GM23338 (cell line): Measurements from ENCODE around the gene TMEM94. TPM values are rescaled to one million over a fixed set of nuclear protein-coding genes. Genes with fewer than 3 reads are reported as not detected.
A peak's percentile ranks its signal among the peaks of the same experiment; 100 is the strongest.

Source experiments
- CTCF ChIP-seq, 2 experiments: fragments of 200-600 bp in 1 of 2; sonication (generic) in 1 of 2; conservative IDR thresholded peaks; 2 replicates each; pipeline versions ENCODE4 v1.5.1 to v1.6.1; 2016 to 2017; ENCODE audit warnings: antibody characterized with exemption in 2 of 2, low read depth in 2 of 2, mild to moderate bottlenecking in 2 of 2, moderate library complexity in 1 of 2
- ETS1 ChIP-seq: IDR thresholded peaks from 2 replicates; pipeline ENCODE4 v1.6.1; 2016; ENCODE audit warnings: antibody characterized with exemption
- REST ChIP-seq: IDR thresholded peaks from one replicate; pipeline ENCODE4 v1.6.1; 2018; ENCODE audit warnings: antibody characterized with exemption; ENCODE audit not compliant: unreplicated experiment
- STAT1 ChIP-seq: IDR thresholded peaks from one replicate; pipeline ENCODE4 v1.6.1; 2016; ENCODE audit warnings: antibody characterized with exemption; ENCODE audit not compliant: unreplicated experiment
- ZNF331 ChIP-seq: fragments of 250-450 bp; sonication (Bioruptor Pico); IDR thresholded peaks from 2 replicates; pipeline ENCODE4 v1.5.0; 2020; ENCODE audit warnings: low read depth, mild to moderate bottlenecking, moderate library complexity
- ZNF462 ChIP-seq: fragments of 250-450 bp; sonication (Bioruptor Pico); IDR thresholded peaks from 2 replicates; pipeline ENCODE4 v1.5.0; 2020; ENCODE audit warnings: mild to moderate bottlenecking, moderate library complexity
- polyA plus RNA-seq: library from polyadenylated mRNA; unstranded; fragments of >200 nt; fragmentation: Nextera tagmentation; extraction: Ambion mirVana; gene quantifications from 2 replicates; pipeline ENCODE4 v1.2.1, GENCODE V29; 2016
- total RNA-seq: library from RNA; depleted of rRNA; stranded (reverse); fragments of >200 nt; shearing (Covaris generic); gene quantifications from 2 replicates; pipeline ENCODE4 v1.2.3, GENCODE V29; 2014

Gene TMEM94
- total and polyA plus RNA-seq, 2 experiments from 2014 or later: 24.0 to 66.0 TPM

GRCh38 chr17:75412455-75413317 lies 43.7 kb upstream of the TMEM94 start (continued):
- TF ChIP-seq ZNF462 (CRISPR knock-in tag) (no peak), REST (no peak), ETS1 (no peak), CTCF (conservative IDR thresholded peaks at IDR 0.05; ENCODE audit: low read depth in 2 of 2) (peak; percentile 83 to 92), STAT1 (no peak), ZNF331 (CRISPR knock-in tag) (no peak)
